Lower lobe of right lung (tissue), 2 donors: Measurements from ENCODE around the gene PRR5L. TPM values are rescaled to one million over a fixed set of nuclear protein-coding genes. Genes with fewer than 3 reads are reported as not detected.

Source experiments
- ATAC-seq, 2 donors: fragments of 200-7000 bp; cut with Tn5 transposase; one replicate each; pipeline ENCODE4 v1.9.1; 2020 to 2022; ENCODE audit warnings: mild to moderate bottlenecking in 2 of 2, moderate library complexity in 2 of 2
- DNase-seq: peaks from one replicate; pipeline ENCODE4 v3.0.0-alpha.2; 2020
- H3K27ac ChIP-seq: fragments of 200-600 bp; one replicate; pipeline ENCODE4 v1.8.0; 2022
- H3K27me3 ChIP-seq: fragments of 200-600 bp; one replicate; pipeline ENCODE4 v1.8.0; 2022; ENCODE audit warnings: low read depth
- H3K36me3 ChIP-seq: fragments of 200-600 bp; one replicate; pipeline ENCODE4 v1.8.0; 2022; ENCODE audit warnings: mild to moderate bottlenecking
- H3K4me1 ChIP-seq: fragments of 200-600 bp; one replicate; pipeline ENCODE4 v1.8.0; 2022
- H3K4me3 ChIP-seq: fragments of 200-600 bp; one replicate; pipeline ENCODE4 v1.8.0; 2022; ENCODE audit warnings: mild to moderate bottlenecking
- H3K9me3 ChIP-seq: fragments of 200-600 bp; one replicate; pipeline ENCODE4 v1.8.0; 2022
- CTCF ChIP-seq: fragments of 200-600 bp; IDR thresholded peaks from one replicate; pipeline ENCODE4 v1.8.0; 2022; ENCODE audit warnings: antibody characterized with exemption, mild to moderate bottlenecking
- intact Hi-C: fragments of 100-400 bp; cut with DNase I; formaldehyde crosslinking; loops from one replicate; pipeline ENCODE4 v1.11.0; 2022
- total RNA-seq: library from RNA; stranded (reverse); fragmentation: NEBNext Ultra II Directional; extraction: Animal tissue kit (Norgen Biotek cat#: 25700); gene quantifications from one replicate; pipeline ENCODE4 v1.2.1, GENCODE V29; 2021
- donor health status: DM: no; HTN: yes; CAD: no; lungs with severe emphysema.

PRR5L gene
- total RNA-seq, 1 donor from 2014 or later, result 24.9 TPM

- DNase-seq (peak; percentile 60), ATAC-seq (peak; percentile 58 to 73)
- H3K4me3 ChIP-seq, result peak overlapping the region; percentile 77
- H3K9me3 ChIP-seq, result no peaks in the 10 kb centered on the region
- peaks cover under 1% of the 10 kb centered on the region for H3K36me3 ChIP-seq
- no peak for TF ChIP-seq CTCF
- peaks cover 12% of the 10 kb centered on the region for H3K27me3 ChIP-seq
- intact Hi-C loops, result no loop called here
- peak overlapping the region; percentile 66 for H3K27ac ChIP-seq
- peaks cover 32% of the 10 kb centered on the region for H3K4me1 ChIP-seq
Measured at GRCh38 chr11:36376009-36376887, 80.2 kb downstream of the PRR5L start.

- TF ChIP-seq CTCF, result peak; percentile 67
- intact Hi-C loops, result no loop called here
- H3K4me1 ChIP-seq, result peaks cover 32% of the 10 kb centered on the region
- H3K36me3 ChIP-seq, result peaks cover 9% of the 10 kb centered on the region
- no peaks in the 10 kb centered on the region for H3K9me3 ChIP-seq
- DNase-seq (peak; percentile 69), ATAC-seq (peak; percentile 86 to 88)
- H3K27me3 ChIP-seq, result peaks cover 12% of the 10 kb centered on the region
- H3K27ac ChIP-seq, result peak overlapping the region; percentile 66
- peak overlapping the region; percentile 77 for H3K4me3 ChIP-seq
Measured at GRCh38 chr11:36376888-36377758, 81.0 kb downstream of the PRR5L start.

- Histone ChIP-seq H3K9me3 (no peaks in the 10 kb centered on the region), H3K36me3 (peaks cover 13% of the 10 kb centered on the region), H3K4me3 (peak overlapping the region; percentile 77), H3K27me3 (peaks cover 12% of the 10 kb centered on the region), H3K27ac (peak overlapping the region; percentile 66), H3K4me1 (peaks cover 32% of the 10 kb centered on the region)
- ATAC-seq, result peak in 1 of 2 donors; percentile 18
- DNase-seq, result no peak
- TF ChIP-seq CTCF, result no peak
- intact Hi-C loops, result no loop called here
Measured at GRCh38 chr11:36377759-36378564, 81.9 kb downstream of the PRR5L start.

GRCh38 chr11:36379653-36380052 is 83.6 kb downstream of the PRR5L start:
- no peak for ATAC-seq
- DNase-seq, result no peak
- Histone ChIP-seq H3K4me1 (peaks cover 32% of the 10 kb centered on the region), H3K27ac (no peak overlapping the region), H3K27me3 (peaks cover 12% of the 10 kb centered on the region), H3K36me3 (peaks cover 13% of the 10 kb centered on the region), H3K9me3 (no peaks in the 10 kb centered on the region), H3K4me3 (no peak overlapping the region)
- intact Hi-C loops, result no loop called here
- TF ChIP-seq CTCF, result no peak
